ENCODE results near the gene HDGF. TPM values are rescaled to one million over a fixed set of nuclear protein-coding genes. Genes with fewer than 3 reads are reported as not detected.

The HDGF gene
- total and polyA plus RNA-seq, 12 donors = 69.8 to 202 (median 144) TPM

DNA sequence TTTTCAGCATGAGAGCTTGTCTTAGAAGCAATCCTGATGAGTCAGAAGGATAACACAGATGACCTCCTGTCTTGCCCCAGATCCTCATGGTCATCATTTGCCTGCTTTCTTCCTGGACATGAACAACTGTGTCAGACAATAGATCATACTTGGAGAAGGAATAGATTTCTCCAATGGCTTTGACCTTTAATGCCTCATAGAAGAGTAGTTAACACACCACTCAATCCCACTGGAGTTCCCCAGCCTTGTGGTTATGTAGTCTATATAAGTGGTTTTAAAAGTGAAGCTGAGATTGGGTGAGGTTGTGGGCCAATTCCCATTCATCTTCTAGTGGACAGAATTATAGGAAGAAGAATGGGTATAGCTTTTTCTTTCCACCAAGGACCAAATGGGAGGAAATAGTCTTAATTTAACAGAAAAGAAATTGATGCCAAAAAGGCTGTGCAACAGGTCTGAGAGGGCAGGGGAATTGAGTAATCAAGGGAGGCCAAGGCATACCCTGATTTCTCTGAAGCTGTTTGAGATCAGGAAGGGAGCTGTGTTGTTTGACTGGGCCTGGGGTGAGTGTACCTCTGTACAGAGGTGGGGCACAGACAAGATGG, 30.2 kb upstream of the HDGF start:
- Histone ChIP-seq H3K36me3 (peaks cover 0 to 68% (median 18%) of the 10 kb centered on the region in 9 donors), H3K27ac (no peak overlapping the region), H3K9me3 (no peaks in the 10 kb centered on the region), H3K27me3 (no peaks in the 10 kb centered on the region), H3K4me1 (peaks cover 2 to 56% (median 25%) of the 10 kb centered on the region in 9 donors), H3K4me3 (no peak overlapping the region)
- intact Hi-C loops (cut with DNase I) = no loop called here
- no peak for TF ChIP-seq CTCF (IDR thresholded peaks at IDR 0.05)
- ATAC-seq = peak in 1 of 8 donors; percentile 61
- DNase-seq = no peak

DNA sequence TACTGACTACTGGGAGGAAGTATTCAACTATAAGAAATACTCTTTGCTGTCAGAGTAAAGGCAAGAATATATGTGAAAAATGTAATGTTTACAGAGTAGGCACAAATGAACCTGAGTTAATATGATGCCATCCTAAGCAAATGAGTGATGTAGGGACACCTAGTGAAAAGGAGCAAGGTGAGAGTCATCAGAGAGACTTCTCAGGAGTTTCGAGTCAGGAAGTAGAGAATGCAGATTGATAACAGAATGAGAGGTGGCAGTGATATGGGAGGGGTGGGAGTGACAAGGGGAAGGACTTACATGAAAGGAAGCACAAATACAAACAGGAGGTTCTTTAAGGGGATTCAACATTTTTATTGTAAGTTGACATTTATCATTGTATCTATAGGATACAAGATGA, 26.1 kb upstream of the HDGF start:
- Histone ChIP-seq H3K36me3 (peaks cover 0 to 27% (median 4%) of the 10 kb centered on the region in 9 donors), H3K27me3 (no peaks in the 10 kb centered on the region), H3K4me3 (no peak overlapping the region), H3K9me3 (no peaks in the 10 kb centered on the region), H3K27ac (peak overlapping the region in 1 of 10 donors; percentile 3), H3K4me1 (peaks cover 11 to 79% (median 47%) of the 10 kb centered on the region in 9 donors)
- no peak for TF ChIP-seq CTCF (IDR thresholded peaks at IDR 0.05)
- intact Hi-C loops (cut with DNase I) = no loop called here
- ATAC-seq = no peak
- 20 to 24% methylated on average over 1 of the region's 1 CpG for WGBS, 2 donors
- no peak for DNase-seq

DNA sequence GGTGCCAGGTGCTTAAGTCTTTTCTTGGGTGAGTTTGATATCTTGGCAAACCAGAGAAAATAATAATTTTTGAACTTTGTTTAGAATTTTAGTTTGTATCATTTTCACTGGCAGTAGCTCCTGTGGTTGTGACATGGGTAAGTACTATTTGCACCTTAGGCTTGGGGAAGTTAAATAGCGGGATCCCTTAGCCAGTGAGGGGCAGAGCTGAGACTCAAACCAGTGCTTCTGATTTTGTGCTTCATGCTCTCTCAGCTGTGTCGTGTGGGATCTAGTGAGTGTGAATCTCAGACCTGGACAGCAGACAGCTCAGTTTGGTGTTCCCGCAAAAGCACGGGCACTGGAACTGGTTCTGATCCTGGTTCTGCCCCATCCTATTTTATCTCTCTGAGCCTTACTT, 25.5 kb upstream of the HDGF start:
- 58 to 60% methylated on average over 4 of the region's 4 CpGs for WGBS, 2 donors
- no peak for TF ChIP-seq CTCF (IDR thresholded peaks at IDR 0.05)

DNA sequence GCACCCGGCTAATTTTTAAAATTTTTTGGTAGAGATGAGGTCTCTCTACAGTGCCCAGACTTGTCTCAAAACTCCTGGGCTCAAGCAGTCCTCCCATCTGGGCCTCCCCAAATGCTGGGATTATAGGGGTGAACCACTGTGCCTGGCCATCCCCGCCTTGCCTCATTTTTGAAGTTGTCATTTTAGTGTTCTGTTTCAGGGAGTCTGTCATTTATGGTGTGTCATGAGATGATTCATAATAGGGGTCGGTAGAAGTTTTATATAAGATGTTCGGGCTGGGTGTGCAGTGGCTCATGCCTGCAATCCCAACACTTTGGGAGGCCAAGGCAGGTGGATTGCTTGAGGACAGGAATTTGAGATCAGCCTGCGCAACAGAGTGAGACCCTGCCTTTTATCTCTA, 24.3 kb upstream of the HDGF start:
- peaks cover 11 to 80% (median 54%) of the 10 kb centered on the region in 9 donors for H3K4me1 ChIP-seq
- 89 to 90% methylated on average over 5 of the region's 5 CpGs for WGBS, 2 donors

More for the DNA sequence above, 25.5 kb upstream of the HDGF start:
- DNase-seq = no peak
- no peak for ATAC-seq
- H3K36me3 ChIP-seq = peaks cover 0 to 27% (median 0%) of the 10 kb centered on the region in 9 donors
- H3K4me1 ChIP-seq = peaks cover 11 to 80% (median 54%) of the 10 kb centered on the region in 9 donors
- no peaks in the 10 kb centered on the region for H3K9me3 ChIP-seq
- H3K27ac ChIP-seq = no peak overlapping the region
- H3K27me3 ChIP-seq = no peaks in the 10 kb centered on the region
- intact Hi-C loops (cut with DNase I) = no loop called here
- H3K4me3 ChIP-seq = no peak overlapping the region

More for the DNA sequence above, 24.3 kb upstream of the HDGF start:
- peaks cover 0 to 30% (median 0%) of the 10 kb centered on the region in 9 donors for H3K36me3 ChIP-seq
- no peaks in the 10 kb centered on the region for H3K27me3 ChIP-seq
- ATAC-seq = no peak
- no peaks in the 10 kb centered on the region for H3K9me3 ChIP-seq
- DNase-seq = no peak
- intact Hi-C loops (cut with DNase I) = no loop called here
- no peak overlapping the region for H3K27ac ChIP-seq
- H3K4me3 ChIP-seq = no peak overlapping the region
- no peak for TF ChIP-seq CTCF (IDR thresholded peaks at IDR 0.05)
